Mesodermal cell (in vitro differentiated cells): ENCODE results near the gene PIK3IP1. TPM values are rescaled to one million over a fixed set of nuclear protein-coding genes. Genes with fewer than 3 reads are reported as not detected.

ENCODE experiments used
- H3K27ac ChIP-seq: 2 replicates; pipeline ENCODE4 v1.7.0; 2013; ENCODE audit warnings: mild to moderate bottlenecking, low read depth, low read length, moderate library complexity; ENCODE audit not compliant: severe bottlenecking
- H3K36me3 ChIP-seq: 2 replicates; pipeline ENCODE4 v1.7.1; 2013; ENCODE audit warnings: mild to moderate bottlenecking, low read length, moderate library complexity; ENCODE audit not compliant: control insufficient read depth, insufficient read depth
- H3K4me1 ChIP-seq: one replicate; pipeline ENCODE4 v1.7.1; 2013; ENCODE audit warnings: mild to moderate bottlenecking, low read length; ENCODE audit not compliant: insufficient read depth, control insufficient read depth, poor library complexity, severe bottlenecking
- H3K4me3 ChIP-seq: 2 replicates; pipeline ENCODE4 v1.7.0; 2013; ENCODE audit warnings: low read length, control low read depth, mild to moderate bottlenecking; ENCODE audit not compliant: insufficient read depth, poor library complexity, severe bottlenecking; ENCODE audit errors: extremely low read depth
- H3K9me3 ChIP-seq: 2 replicates; pipeline ENCODE4 v1.7.1; 2013; ENCODE audit warnings: mild to moderate bottlenecking, low read length, moderate library complexity; ENCODE audit not compliant: control insufficient read depth
- WGBS, 2 experiments: methylation state at CpG; one replicate each; pipeline ENCODE4 v1.1.5; 2013; ENCODE audit warnings: missing lambda C conversion rate in 2 of 2; ENCODE audit not compliant: insufficient coverage in 2 of 2; 5-methylcytosine and 5-hydroxymethylcytosine counted together
- polyA plus RNA-seq, 2 experiments: library from polyadenylated mRNA; stranded (reverse); fragments of 50-300 nt; gene quantifications; one replicate each; pipeline ENCODE4 v1.2.3, GENCODE V29; 2013

The PIK3IP1 gene
- 15.9 TPM for polyA plus RNA-seq (2013, experiment 1 of 2)
- 13.4 TPM for polyA plus RNA-seq (2013, experiment 2 of 2)

- peak within 1 kb of the TSS; percentile 52 for H3K4me3 ChIP-seq
- H3K27ac ChIP-seq, result peak within 1 kb of the TSS; percentile 63
- WGBS, 2 experiments, result 24 to 31% methylated on average over 13 to 15 of the region's 19 CpGs
- no peaks in the 10 kb centered on the region for H3K9me3 ChIP-seq
- H3K4me1 ChIP-seq, result peaks cover 33% of the 10 kb centered on the region
- peaks cover 18% of the 10 kb centered on the region for H3K36me3 ChIP-seq
These were observed at the start of gene PIK3IP1 for GRCh38 chr22:31292236-31292989. Gene PIK3IP1, minus strand, starts transcription at chr22:31292488. Its CDS starts 144 bp downstream, at chr22:31292344.

- 94 to 95% methylated on average over 7 to 11 of the region's 14 CpGs for WGBS, 2 experiments
These were observed 49.2 kb upstream of the PIK3IP1 start for GRCh38 chr22:31341386-31342088.

GRCh38 chr22:31340765-31341247 is 48.5 kb upstream of the PIK3IP1 start:
- Histone ChIP-seq H3K9me3 (no peaks in the 10 kb centered on the region), H3K36me3 (peaks cover 82% of the 10 kb centered on the region), H3K27ac (no peak overlapping the region), H3K4me1 (peaks cover 32% of the 10 kb centered on the region), H3K4me3 (no peak overlapping the region)
- WGBS, 2 experiments, result 100% methylated on average over 2 of the region's 2 CpGs

More at GRCh38 chr22:31341386-31342088, 49.2 kb upstream of the PIK3IP1 start:
- no peak overlapping the region for H3K27ac ChIP-seq
- peaks cover 75% of the 10 kb centered on the region for H3K36me3 ChIP-seq
- no peak overlapping the region for H3K4me3 ChIP-seq
- H3K9me3 ChIP-seq, result no peaks in the 10 kb centered on the region
- H3K4me1 ChIP-seq, result peaks cover 32% of the 10 kb centered on the region

GRCh38 chr22:31340360-31340759 is 48.1 kb upstream of the PIK3IP1 start:
- Histone ChIP-seq H3K9me3 (no peaks in the 10 kb centered on the region), H3K4me3 (no peak overlapping the region), H3K27ac (no peak overlapping the region), H3K36me3 (peaks cover 86% of the 10 kb centered on the region), H3K4me1 (peaks cover 32% of the 10 kb centered on the region)
- WGBS, 2 experiments, result 92 to 97% methylated on average over 3 to 5 of the region's 6 CpGs

- Histone ChIP-seq H3K27ac (no peak overlapping the region), H3K9me3 (no peaks in the 10 kb centered on the region), H3K4me3 (no peak overlapping the region), H3K36me3 (peaks cover 88% of the 10 kb centered on the region), H3K4me1 (peaks cover 25% of the 10 kb centered on the region)
- WGBS, 2 experiments, result 82 to 88% methylated on average over 5 to 6 of the region's 6 CpGs
These were observed 47.0 kb upstream of the PIK3IP1 start for GRCh38 chr22:31339148-31339832.

GRCh38 chr22:31337178-31337577 is 44.9 kb upstream of the PIK3IP1 start:
- peaks cover 7% of the 10 kb centered on the region for H3K4me1 ChIP-seq
- no peak overlapping the region for H3K4me3 ChIP-seq
- H3K9me3 ChIP-seq, result no peaks in the 10 kb centered on the region
- H3K36me3 ChIP-seq, result peaks cover 97% of the 10 kb centered on the region
- H3K27ac ChIP-seq, result no peak overlapping the region
- WGBS, 2 experiments, result 96 to 100% methylated on average over 4 of the region's 5 CpGs

- Histone ChIP-seq H3K4me3 (no peak overlapping the region), H3K9me3 (no peaks in the 10 kb centered on the region), H3K4me1 (peaks cover 2% of the 10 kb centered on the region), H3K36me3 (peaks cover 96% of the 10 kb centered on the region), H3K27ac (no peak overlapping the region)
- 90 to 97% methylated on average over 4 of the region's 5 CpGs for WGBS, 2 experiments
These were observed 42.0 kb upstream of the PIK3IP1 start for GRCh38 chr22:31334329-31334728.

- H3K36me3 ChIP-seq, result peaks cover 97% of the 10 kb centered on the region
- H3K27ac ChIP-seq, result no peak overlapping the region
- H3K9me3 ChIP-seq, result no peaks in the 10 kb centered on the region
- 100% methylated on average over 1 to 2 of the region's 2 CpGs for WGBS, 2 experiments
- peaks cover 7% of the 10 kb centered on the region for H3K4me1 ChIP-seq
- no peak overlapping the region for H3K4me3 ChIP-seq
These were observed 41.4 kb upstream of the PIK3IP1 start for GRCh38 chr22:31333641-31334040.

GRCh38 chr22:31332886-31333285 is 40.6 kb upstream of the PIK3IP1 start:
- 100% methylated on average over 1 of the region's 1 CpG; no CpG with 5 or more reads in 1 of the 2 experiments for WGBS, 2 experiments
- Histone ChIP-seq H3K36me3 (peaks cover 92% of the 10 kb centered on the region), H3K9me3 (no peaks in the 10 kb centered on the region), H3K4me3 (no peak overlapping the region), H3K4me1 (peaks cover 11% of the 10 kb centered on the region), H3K27ac (no peak overlapping the region)

GRCh38 chr22:31332010-31332409 is 39.7 kb upstream of the PIK3IP1 start:
- peaks cover 11% of the 10 kb centered on the region for H3K4me1 ChIP-seq
- H3K36me3 ChIP-seq, result peaks cover 92% of the 10 kb centered on the region
- H3K4me3 ChIP-seq, result no peak overlapping the region
- no peaks in the 10 kb centered on the region for H3K9me3 ChIP-seq
- WGBS, 2 experiments, result 92 to 96% methylated on average over 7 to 8 of the region's 8 CpGs
- no peak overlapping the region for H3K27ac ChIP-seq
